ENCODE measurements around the gene FRZB.
"Not testable (repeated sequence)": the region's sequence is repeated elsewhere in the genome, so short reads cannot be mapped to it uniquely, and the experiment has no call there.

The FRZB gene

GRCh38 chr2:182887753-182888415, 21.4 kb upstream of the FRZB start:
- no peak for DNase-seq

GRCh38 chr2:182887093-182887492, 20.7 kb upstream of the FRZB start:
- no peak for DNase-seq

- DNase-seq: no peak
These were observed 19.3 kb upstream of the FRZB start for GRCh38 chr2:182885771-182886170.

- no peak for DNase-seq
These were observed 17.0 kb upstream of the FRZB start for GRCh38 chr2:182883451-182883850.

GRCh38 chr2:182880100-182880499, 13.7 kb upstream of the FRZB start:
- not testable (repeated sequence) for DNase-seq

GRCh38 chr2:182876653-182877052, 10.2 kb upstream of the FRZB start:
- DNase-seq: not testable (repeated sequence)

DNA sequence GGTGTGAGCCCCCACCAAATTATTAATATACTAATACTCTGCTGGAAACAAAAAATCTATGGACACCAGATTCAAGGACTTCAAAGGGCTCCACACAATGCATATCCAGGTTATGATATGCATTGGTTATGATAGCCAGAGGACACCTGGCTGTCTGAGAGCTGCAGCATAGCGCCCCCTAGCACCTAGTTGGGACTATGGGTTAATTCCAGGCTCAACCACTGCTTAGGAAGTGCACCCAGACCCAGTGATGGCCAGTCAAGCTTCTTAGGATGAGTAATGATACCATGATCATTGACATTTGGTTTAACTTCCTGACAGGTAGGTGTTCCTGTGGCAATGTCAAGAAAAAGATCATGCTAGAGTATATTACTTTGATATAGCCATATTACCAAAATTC, 3.8 kb upstream of the FRZB start:
- no peak for DNase-seq

DNA sequence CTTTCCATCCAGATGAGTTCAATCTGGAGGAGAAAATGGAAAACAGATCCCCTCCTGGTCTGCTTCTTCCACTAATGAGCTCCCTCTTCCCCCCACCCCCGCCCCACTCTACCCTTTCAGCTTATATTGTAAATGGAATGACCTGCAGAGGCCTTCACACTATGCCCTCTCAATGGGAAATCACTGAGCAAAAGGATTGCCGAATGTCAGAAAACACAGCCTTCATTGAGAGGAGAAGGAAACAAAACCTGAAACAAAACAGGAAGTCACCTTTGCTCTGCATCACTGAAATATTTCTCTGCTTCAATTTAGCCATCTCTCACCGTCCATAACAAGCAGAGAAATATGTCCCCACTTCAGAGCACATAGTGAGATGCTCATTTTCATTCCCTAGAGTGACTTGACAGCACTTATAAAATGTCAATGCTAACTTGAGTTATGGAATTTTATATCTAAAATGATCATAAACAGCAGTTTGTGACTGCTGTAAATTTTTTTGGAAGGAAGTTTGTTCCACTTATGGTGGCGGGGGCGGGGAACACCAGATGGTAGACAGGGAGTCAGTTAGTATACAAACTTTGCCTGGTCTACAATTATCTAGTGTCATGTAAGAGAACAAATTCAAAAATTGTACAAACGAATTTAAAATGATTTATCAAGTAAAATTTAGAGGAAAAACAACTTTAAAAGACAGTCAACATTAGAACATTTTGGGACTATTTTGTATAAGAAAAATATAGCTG, 1.8 kb upstream of the FRZB start:
- DNase-seq: no peak

DNA sequence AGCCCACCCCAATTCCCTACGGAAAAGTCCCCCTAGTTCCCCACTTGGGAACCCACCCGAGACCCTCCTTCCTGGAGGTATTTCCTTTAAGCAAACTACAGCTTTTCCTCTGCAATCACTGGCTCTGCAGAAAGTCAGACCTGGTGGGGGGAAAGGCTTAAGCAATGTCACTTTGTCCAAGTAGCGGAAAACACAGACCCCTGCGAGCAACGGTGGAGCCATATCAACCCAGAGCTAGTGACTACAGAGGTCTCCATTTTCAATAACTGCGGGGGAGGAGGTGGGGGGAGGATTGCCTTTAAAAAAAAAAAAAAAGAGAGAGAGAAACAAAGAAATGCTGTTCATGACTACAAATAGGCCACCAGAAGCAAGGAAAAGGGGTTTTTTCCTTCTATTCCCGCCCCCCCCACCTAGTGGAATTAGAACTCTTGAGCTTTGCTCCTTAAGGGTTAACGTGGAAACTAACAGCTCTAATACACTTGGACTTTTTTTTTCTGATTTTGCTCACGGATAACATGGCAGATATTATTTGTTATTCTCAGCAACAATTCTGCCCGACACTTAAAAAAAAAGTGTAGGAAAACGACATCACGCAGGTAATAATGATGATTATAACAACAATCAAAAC, 1.1 kb upstream of the FRZB start:
- no peak for DNase-seq

GRCh38 chr2:182866095-182866460, 359 bp downstream of the FRZB start:
- DNase-seq: no peak

DNA sequence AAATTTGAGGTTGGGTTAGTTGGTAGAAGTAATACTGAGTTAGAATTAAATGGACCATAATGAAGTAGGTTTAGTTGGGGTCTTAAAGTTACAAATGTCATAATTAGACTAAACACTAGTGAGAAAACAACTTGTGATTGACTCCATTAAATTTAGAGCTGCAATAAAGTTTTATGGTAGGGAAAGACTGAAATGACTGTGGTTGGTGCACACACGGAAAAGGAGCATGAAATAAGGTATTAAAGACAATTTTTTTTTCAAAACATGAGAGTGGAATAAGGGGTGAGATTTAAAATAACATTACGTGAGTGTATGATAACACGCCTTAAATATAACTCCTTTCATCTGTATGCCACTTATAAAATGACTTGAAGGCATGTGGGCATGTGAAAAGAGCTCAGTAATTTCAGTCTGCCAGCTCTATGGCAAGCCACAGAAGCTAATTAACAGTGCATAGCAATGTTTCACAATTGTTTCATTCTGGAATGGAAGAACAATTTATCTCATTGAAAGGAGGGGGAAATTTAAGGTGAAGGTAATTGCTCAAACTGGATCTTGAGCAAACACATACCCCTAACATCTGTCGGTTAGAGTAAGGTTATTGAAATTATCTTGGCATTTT, 1.4 kb downstream of the FRZB start:
- DNase-seq: no peak

GRCh38 chr2:182863642-182864041, 2.8 kb downstream of the FRZB start:
- no peak for DNase-seq

DNA sequence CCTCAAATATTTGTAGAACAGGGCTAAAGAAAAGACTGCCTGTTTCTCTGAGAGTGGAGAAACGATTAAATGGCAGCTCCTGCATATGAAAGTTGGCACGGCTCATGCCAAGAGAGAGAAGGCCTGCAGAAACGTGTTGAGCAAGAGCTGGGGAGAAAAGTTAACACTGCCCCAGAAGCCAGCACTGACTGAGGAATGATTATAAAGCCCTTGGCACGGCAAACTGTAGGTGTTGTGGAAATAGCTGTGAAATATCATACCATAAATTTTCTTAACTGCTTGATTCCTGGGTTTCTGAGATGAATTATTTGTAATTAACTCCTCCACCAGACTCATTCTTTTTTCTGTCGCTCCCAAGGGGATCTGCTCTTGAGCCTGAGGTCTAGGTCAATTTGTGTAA, 4.3 kb downstream of the FRZB start:
- no peak for DNase-seq

- DNase-seq: no peak
These were observed 5.6 kb downstream of the FRZB start for GRCh38 chr2:182860858-182861257.

GRCh38 chr2:182858671-182859070, 7.8 kb downstream of the FRZB start:
- DNase-seq: no peak

DNA sequence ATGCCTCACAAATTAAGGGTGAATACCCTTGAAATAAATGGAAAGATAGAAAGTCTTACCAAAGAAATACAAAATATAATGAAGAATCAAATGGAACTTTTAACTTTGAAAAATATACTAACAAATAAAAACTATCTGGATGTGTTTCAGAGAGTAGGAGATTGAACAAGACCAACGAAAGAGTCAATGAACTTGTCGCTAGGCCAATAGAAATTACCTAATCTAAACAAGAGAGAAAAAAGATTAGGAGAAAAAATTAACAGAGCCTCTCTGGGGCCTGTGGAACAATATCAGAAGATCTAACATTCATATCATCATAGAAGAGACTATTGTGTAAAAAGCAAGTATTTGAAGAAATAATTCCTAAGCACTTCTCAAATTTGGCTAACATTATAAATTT, 11.1 kb downstream of the FRZB start:
- DNase-seq: no peak

DNA sequence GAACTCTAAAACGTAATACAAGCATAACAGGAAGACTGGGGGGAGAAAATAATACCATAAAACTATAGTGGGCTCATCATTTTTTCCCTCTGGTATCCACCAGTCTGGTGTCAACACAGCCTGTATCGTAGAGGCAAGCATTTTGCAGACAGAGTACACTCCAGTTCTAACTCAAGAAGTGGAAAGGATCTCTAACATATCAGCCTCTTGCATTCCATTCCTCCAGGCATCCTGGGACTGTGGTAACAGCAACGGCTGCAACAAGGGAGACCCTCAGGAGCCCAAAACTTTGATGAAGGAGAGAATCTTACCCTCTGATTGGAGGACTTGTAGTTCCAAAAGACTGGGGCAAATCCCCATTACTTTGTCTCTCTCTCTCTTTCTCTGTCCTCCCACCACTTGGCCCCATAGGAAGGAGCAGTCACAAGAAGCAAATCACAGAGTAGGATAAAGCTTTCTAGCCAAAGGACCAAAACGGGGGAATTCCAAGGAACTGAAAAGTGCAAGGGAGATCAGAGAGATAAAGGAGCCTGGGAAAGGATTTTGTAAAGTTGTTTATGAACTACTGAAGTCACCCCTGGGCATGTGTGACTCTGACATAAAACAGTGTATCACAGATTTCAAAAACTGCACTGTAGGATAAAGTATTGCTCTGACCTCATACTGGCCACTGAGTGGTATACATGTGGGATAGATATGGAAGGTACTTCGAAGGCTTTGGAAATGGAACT, 11.9 kb downstream of the FRZB start:
- DNase-seq: no peak

DNA sequence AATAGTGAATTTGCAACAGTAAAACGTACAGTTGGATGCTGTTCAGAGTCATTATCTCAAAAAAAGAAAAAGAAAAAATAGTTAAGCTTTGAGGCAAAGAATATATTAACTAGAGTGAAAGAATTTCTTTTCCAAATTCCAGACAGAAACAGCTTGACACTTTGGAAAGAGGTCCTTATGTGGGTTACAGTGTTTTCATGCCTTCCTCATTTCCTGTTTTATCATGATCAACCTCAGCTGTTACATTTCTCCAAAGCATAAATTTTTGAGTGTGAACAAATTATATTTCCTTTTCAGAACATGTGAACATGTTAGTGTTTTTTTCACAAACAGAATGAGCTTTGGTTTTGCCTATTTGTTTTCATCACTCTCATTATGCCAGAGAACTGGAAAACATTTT, 13.6 kb downstream of the FRZB start:
- DNase-seq: no peak

DNA sequence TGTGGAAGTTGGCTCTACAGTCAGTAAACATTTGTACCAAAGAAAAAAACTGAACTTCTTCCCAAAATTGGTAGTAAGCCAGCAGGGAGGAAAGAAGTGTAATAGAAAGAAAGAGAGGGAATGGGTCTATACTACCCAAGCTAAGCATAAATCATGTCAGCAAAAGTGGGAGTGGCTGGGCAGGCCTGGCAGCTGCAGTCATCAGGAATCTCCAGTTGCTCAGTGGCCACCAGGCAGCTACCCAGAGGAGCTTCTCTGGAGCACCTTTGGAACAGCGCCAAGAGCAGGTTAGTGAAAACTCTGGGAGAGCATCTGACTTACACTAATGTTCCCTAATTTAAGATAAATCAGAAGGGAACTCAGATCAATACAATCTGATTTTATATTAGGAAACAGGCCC, 14.3 kb downstream of the FRZB start:
- no peak for DNase-seq

DNA sequence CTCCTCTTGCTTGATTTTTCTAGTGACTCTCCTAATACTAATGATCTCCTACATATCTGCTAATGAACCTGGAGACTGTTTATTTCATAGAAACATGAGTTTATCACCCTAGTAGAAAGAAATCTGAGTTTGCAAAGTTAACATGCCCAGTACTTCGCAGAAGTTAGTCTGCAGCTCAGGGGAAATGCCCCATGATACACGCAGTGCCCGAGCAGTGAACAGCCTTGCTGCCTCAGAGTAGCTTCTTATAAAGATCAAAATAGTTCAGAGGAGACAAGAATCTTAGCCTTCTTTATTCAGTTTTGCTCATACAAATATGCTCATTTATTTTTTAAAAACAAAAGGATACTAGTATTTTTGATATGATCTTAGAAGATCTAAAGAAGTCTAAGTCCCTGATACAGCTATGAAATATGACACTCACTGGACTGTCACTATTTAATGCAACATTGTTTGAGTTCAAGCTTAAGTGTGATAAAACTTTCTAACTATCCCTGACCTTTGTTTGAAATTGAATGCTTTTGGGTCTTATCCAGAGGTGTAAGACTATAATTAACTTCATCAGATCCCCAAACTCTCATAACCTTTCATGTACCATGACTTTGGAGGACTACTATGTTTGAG, 20.5 kb downstream of the FRZB start:
- no peak for DNase-seq

DNA sequence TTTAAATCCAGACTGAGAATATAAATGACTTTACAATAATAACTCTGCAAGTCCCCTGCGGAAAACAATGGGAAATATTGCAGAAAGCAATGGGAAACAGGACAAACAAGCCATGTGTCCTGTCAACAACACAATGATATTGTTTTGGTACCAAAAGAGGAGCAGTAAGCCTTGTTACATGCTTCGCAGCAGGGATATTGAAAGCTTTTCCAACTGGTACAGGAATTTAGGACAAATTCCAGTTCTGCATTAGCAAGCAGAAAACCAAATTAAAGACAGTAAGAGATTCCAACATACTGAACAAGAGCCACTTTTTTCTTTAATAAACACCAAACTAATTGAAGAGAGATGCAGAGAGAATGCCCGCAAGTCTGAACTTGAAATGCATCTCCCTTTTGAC, 30.0 kb downstream of the FRZB start:
- no peak for DNase-seq

- DNase-seq: no peak
These were observed 32.1 kb downstream of the FRZB start for GRCh38 chr2:182834293-182834692.
